Natural killer cell treated with Interleukin-12 subunit alpha and Interleukin-12 subunit beta and Interleukin-15 and Interleukin-18, amount 100 ng/mL, for 72 hours (primary cell): ENCODE results near the gene RPE65. TPM values are rescaled to one million over a fixed set of nuclear protein-coding genes. Genes with fewer than 3 reads are reported as not detected.
A peak's percentile ranks its signal among the peaks of the same experiment; 100 is the strongest.
"Not testable (repeated sequence)": the region's sequence is repeated elsewhere in the genome, so short reads cannot be mapped to it uniquely, and the experiment has no call there.

Source experiments
- ATAC-seq, 2 donors: fragments of 150-1000 bp; cut with Tn5 transposase in 1 of 2; sonication (Bioruptor Pico), chemical (Tn5 transposase) in 1 of 2; 2 replicates each; pipeline ENCODE4 v1.10.0; 2021
- DNase-seq: peaks from one replicate; pipeline ENCODE4 v3.0.0; 2022; ENCODE audit warnings: low spot score
- H3K27ac Mint-ChIP-seq, 2 donors: 1 replicate in 1 of 2; 2 replicates in 1 of 2; pipeline ENCODE4 v1.8.0; 2022; ENCODE audit warnings: mixed read lengths in 2 of 2, mild to moderate bottlenecking in 1 of 2, moderate library complexity in 1 of 2
- H3K27me3 Mint-ChIP-seq, 2 donors: 1 replicate in 1 of 2; 2 replicates in 1 of 2; pipeline ENCODE4 v1.8.0; 2022; ENCODE audit warnings: mixed read lengths in 2 of 2
- H3K36me3 Mint-ChIP-seq: one replicate; pipeline ENCODE4 v1.8.0; 2022; ENCODE audit warnings: mixed read lengths
- H3K4me1 Mint-ChIP-seq, 2 donors: 1 replicate in 1 of 2; 2 replicates in 1 of 2; pipeline ENCODE4 v1.8.0; 2022; ENCODE audit warnings: low read depth in 2 of 2, mixed read lengths in 2 of 2, mild to moderate bottlenecking in 1 of 2
- H3K4me3 Mint-ChIP-seq: one replicate; pipeline ENCODE4 v1.8.0; 2022; ENCODE audit warnings: mixed read lengths
- H3K9me3 Mint-ChIP-seq: 2 replicates; pipeline ENCODE4 v1.8.0; 2022; ENCODE audit warnings: mixed read lengths
- total RNA-seq, 2 donors: library from RNA; stranded (reverse); gene quantifications; one replicate each; pipeline ENCODE4 v1.2.3, GENCODE V29; 2022

RPE65 gene
- not detected for total RNA-seq

DNA sequence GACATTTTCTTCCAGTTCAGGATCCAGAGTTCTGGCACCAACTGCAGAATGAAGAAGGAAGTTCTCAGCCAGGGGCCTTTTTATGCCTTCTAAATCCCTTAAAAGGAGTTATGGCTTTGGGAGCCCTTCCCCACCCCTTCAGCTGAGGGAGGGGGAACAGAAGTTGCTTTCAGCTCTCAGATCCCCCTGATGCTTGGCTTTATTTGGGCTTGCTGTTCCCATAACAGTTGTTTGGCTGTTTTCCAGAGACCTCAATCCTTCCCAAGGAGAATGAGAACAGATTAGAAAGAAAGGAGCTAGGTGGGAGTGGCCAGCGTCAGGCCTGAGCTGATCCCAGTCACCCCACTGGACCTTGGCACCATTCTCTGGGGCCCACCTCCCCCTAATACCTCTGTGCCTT lies at the start of gene RPE65:
Gene RPE65 (minus strand): TSS at position 54 of the 400 bp plus-strand sequence. CDS start 49 bp downstream, at position 5.
- ATAC-seq, result no peak
- DNase-seq, result no peak
- H3K27me3 Mint-ChIP-seq, result no peaks in the 10 kb centered on the region
- H3K4me3 Mint-ChIP-seq, result no peak within 1 kb of the TSS
- peaks cover 3% of the 10 kb centered on the region for H3K9me3 Mint-ChIP-seq
- H3K27ac Mint-ChIP-seq, result no peak within 1 kb of the TSS
- H3K4me1 Mint-ChIP-seq, result peaks cover 0 to 3% of the 10 kb centered on the region in 2 donors
- H3K36me3 Mint-ChIP-seq, result no peaks in the 10 kb centered on the region

DNA sequence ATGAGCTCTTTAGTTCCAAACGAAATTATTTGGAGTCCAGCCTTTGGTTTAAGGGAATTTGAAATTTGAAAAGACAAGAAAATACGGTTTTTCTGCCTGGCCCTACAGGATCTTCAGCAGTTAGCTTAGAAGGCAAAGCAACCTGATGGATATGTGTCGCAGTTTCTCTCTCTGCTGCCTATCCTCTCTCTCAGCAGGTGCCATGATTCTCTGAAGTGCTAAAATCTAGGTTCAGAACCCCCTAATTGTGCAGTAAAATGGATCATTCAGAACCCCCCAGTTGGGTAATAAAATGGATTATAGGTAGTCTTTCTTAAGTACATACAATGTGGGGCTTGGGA lies 47.6 kb upstream of the RPE65 start:
- Mint-ChIP-seq H3K36me3 (peaks cover 6% of the 10 kb centered on the region), H3K4me3 (peak overlapping the region; percentile 82), H3K27me3 (peaks cover 0 to 4% of the 10 kb centered on the region in 2 donors), H3K27ac (peak overlapping the region; percentile 43 to 78), H3K9me3 (no peaks in the 10 kb centered on the region), H3K4me1 (peaks cover 24% of the 10 kb centered on the region in 2 donors)
- ATAC-seq, result no peak
- no peak for DNase-seq

DNA sequence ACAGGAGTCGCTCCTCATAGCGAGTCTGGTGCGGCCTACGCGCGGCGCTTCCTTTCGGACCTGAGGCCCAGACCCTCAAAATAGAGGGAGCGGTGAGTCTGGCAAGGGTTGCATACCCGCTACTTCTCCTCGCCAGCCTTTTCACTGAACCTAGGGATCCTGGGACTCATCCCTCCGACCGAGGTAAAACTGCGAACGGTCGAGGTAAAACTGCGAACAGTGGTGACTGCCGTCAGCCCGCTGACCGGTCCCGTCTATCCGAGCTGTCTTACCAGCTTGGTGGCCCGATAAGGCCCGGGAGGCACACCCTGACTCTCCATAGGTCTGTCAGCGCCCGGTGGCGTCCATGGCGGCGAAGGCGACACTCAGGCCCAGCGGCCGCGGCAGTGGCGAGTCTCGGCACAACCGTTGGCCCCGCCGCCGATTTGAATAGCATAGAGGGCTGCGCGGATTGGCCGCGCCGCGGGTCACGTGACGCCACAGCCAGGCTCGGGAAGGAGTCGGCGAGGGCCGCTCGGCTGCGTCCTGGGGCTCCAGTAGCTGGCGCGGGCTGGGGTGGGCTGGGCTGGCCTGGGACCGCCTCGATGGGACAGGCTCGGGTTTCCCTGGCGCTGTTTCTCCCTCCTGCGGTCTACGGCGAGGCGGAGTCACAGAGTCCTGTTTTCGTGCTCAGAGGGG lies 47.1 kb upstream of the RPE65 start, which contains the start of gene DEPDC1:
Gene DEPDC1 (minus strand): TSS at position 403 of the 678 bp plus-strand sequence. CDS start 83 bp downstream, at position 320.
- no peaks in the 10 kb centered on the region for H3K9me3 Mint-ChIP-seq
- DNase-seq, result peak; percentile 89
- peak; percentile 98 to 99 for ATAC-seq
- H3K27ac Mint-ChIP-seq, result peak within 1 kb of the TSS; percentile 58 to 78
- H3K36me3 Mint-ChIP-seq, result peaks cover 6% of the 10 kb centered on the region
- peaks cover 0 to 4% of the 10 kb centered on the region in 2 donors for H3K27me3 Mint-ChIP-seq
- H3K4me1 Mint-ChIP-seq, result peaks cover 24% of the 10 kb centered on the region in 2 donors
- peak within 1 kb of the TSS; percentile 82 for H3K4me3 Mint-ChIP-seq

DNA sequence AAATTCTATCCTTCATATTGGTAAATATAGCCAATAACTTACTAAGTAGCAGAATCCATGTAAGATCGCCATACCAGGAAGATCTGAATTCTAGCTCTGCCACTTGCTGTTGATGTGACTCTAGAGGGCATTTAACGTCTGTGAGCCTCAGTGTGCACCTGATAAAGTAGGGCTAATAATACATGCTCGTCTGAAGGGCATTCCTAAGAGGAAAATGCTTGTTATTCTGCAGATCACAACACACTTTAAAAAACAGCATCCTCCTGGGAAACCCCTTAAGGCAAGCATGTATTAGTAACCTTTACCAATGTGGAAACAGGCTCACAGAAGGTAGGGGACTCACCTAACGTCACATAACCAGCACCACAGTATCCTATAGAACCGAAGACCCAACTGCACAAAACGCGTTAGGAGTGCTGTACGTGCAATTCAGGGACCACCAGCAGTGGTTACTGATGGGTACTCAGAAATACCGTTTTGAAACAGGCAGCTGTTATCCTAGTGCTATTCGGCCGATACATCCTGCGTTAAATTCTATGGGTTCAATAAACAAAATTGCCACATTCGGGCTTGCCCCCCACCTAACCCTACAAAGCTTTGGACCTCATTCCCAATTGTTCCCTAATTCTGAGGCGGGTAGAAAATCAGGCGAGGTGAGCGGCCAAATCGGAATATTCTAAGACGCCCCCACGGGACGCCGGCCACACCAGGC lies 46.4 kb upstream of the RPE65 start:
- H3K27me3 Mint-ChIP-seq, result peaks cover 0 to 2% of the 10 kb centered on the region in 2 donors
- peak overlapping the region; percentile 58 to 78 for H3K27ac Mint-ChIP-seq
- ATAC-seq (no peak), DNase-seq (no peak)
- peaks cover 24% of the 10 kb centered on the region in 2 donors for H3K4me1 Mint-ChIP-seq
- H3K9me3 Mint-ChIP-seq, result no peaks in the 10 kb centered on the region
- peaks cover 7% of the 10 kb centered on the region for H3K36me3 Mint-ChIP-seq
- peak overlapping the region; percentile 82 for H3K4me3 Mint-ChIP-seq

DNA sequence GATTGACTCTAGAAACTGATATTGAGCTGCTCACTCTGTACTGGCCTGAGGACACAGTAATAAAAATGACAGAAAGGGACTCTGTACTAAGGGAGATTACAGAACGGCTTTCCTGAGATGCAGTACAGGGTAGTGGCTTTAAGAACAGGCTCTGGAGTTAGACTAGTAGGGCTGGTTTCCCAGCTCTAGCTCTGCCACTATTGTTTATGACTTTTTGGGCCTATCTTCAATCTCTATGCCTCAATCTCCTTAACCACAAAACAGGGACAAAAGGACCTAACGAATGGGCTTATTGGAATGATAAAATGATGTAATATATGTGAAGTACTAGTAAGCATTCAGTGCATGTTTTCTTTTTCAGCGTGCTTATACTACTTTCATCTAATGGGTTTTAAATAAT lies 45.8 kb upstream of the RPE65 start:
- Mint-ChIP-seq H3K9me3 (no peaks in the 10 kb centered on the region), H3K4me1 (peaks cover 24% of the 10 kb centered on the region in 2 donors), H3K27ac (no peak overlapping the region), H3K4me3 (peak overlapping the region; percentile 82), H3K27me3 (peaks cover 0 to 2% of the 10 kb centered on the region in 2 donors), H3K36me3 (peaks cover 12% of the 10 kb centered on the region)
- DNase-seq (no peak), ATAC-seq (no peak)

DNA sequence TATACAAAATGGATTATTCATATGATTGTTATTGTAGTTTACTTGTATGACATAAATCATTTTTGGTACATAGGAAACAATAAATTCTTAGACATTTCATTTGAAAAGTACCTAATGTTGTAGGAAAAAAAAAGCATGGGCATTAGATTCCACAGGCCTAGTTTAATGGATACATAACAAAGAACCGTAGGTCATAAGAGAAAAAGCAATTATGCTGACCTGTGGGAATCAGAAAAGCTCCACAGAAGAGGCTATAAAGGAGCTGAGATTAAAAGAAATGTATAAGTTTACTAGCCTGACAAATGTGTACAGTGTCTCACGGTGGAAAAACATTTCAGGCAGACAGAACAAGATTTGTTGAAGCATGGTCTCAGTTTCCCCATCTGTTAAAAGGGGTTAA lies 43.4 kb upstream of the RPE65 start:
- peaks cover 19 to 24% of the 10 kb centered on the region in 2 donors for H3K4me1 Mint-ChIP-seq
- no peaks in the 10 kb centered on the region for H3K27me3 Mint-ChIP-seq
- H3K36me3 Mint-ChIP-seq, result peaks cover 18% of the 10 kb centered on the region
- H3K4me3 Mint-ChIP-seq, result no peak overlapping the region
- ATAC-seq (no peak), DNase-seq (no peak)
- H3K27ac Mint-ChIP-seq, result no peak overlapping the region
- H3K9me3 Mint-ChIP-seq, result no peaks in the 10 kb centered on the region

DNA sequence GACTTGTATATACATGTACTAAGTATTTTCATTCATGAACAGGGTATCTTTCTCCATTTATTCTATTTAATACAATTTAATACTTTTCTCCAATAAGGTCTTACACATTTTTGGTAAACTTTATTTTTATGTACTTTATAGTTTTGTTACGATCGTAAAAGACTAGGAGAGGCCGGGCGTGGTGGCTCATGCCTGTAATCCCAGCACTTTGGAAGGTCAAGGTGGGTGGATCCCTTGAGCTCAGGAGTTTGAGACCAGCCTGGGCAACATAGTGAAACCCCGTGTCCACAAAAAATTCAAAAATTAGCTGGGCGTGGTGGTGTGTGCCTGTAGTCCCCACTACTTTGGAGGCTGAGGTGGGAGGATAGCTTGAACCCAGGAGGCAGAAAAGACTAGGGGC lies 42.5 kb upstream of the RPE65 start:
- H3K27me3 Mint-ChIP-seq, DNase-seq, H3K27ac Mint-ChIP-seq, H3K4me3 Mint-ChIP-seq, H3K9me3 Mint-ChIP-seq, ATAC-seq: not testable (repeated sequence)
- Mint-ChIP-seq H3K36me3 (peaks cover 18% of the 10 kb centered on the region), H3K4me1 (peaks cover 13 to 16% of the 10 kb centered on the region in 2 donors)

DNA sequence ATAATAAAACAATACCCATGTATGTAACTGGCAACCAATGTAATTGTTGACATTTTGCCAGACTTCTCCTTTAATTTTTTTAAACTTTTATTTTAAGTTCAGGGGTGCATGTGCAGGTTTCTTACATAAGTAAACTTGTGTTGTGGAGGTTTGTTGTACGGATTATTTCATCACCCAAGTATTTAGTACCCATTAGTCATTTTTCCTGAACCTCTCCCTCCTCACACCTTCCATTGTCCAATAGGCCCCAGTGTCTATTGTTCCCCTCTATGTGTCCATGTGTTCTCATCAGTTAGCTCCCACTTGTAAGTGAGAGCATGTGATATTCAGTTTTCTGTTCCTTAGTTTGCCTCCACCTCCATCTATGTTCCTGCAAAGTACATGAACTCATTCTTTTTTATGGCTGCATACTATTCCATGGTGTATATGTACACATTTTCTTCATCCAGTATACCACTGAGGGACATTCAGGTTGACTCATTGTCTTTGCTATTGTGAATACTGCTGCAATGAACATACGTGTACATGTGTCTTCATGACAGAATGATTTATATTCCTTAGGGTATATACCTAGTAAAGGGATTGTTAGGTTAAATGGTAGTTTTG lies 40.4 kb upstream of the RPE65 start:
- H3K9me3 Mint-ChIP-seq, result no peaks in the 10 kb centered on the region
- DNase-seq, result no peak

DNA sequence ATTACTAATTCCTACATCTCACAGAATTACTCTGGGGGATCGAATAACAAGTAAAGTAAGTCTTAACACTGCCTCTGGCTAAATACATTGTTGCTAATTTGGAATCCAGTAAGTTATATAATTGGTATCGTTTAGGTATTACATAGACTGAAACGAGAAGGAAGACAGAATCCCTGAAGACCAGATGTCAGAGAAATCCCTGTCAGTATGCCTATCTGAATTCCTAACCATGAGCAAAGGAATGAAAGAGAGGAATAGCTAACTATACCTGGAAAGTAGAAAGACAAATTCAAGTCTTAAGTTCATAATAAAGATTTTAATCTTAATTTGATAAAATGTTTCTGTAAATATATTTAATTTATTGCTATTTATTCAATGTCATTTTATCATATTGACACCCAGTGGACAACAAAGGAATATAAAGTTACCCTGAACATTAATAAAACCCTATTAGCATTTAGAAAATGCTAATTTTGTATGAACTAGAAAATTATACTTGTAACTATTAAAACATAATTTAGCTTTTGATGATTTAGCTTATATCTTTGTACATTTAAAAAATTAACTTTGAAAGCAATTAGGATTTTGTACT lies 35.8 kb upstream of the RPE65 start:
- H3K36me3 Mint-ChIP-seq, result peaks cover 18% of the 10 kb centered on the region
- no peaks in the 10 kb centered on the region for H3K27me3 Mint-ChIP-seq
- H3K9me3 Mint-ChIP-seq, result no peaks in the 10 kb centered on the region
- ATAC-seq (no peak), DNase-seq (no peak)
- no peak overlapping the region for H3K27ac Mint-ChIP-seq
- H3K4me3 Mint-ChIP-seq, result no peak overlapping the region
- H3K4me1 Mint-ChIP-seq, result no peaks in the 10 kb centered on the region

More for the DNA sequence above, 40.4 kb upstream of the RPE65 start:
- Mint-ChIP-seq H3K4me1 (peaks cover 0 to 6% of the 10 kb centered on the region in 2 donors), H3K27me3 (no peaks in the 10 kb centered on the region), H3K4me3 (no peak overlapping the region), H3K36me3 (peaks cover 18% of the 10 kb centered on the region), H3K27ac (no peak overlapping the region)
- no peak for ATAC-seq

DNA sequence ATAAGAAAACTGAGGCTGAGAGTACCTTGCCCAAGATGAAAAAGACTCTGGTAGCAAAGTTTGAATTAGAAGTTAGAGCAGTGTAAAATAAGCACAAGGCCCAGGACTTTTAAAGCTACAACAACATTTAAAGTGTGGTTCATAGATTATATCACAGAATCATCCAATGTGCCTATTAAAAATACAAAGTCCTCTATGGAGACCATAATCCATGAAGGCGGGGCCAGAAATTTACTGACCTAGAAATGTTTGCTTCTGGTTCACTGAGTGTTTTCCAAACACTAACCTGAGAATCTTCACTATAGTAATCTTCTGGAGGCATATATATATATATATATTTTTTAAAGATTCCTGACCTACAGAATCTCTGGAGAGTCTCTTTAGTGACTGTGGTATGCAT lies 34.9 kb upstream of the RPE65 start:
- Mint-ChIP-seq H3K4me3 (no peak overlapping the region), H3K36me3 (peaks cover 13% of the 10 kb centered on the region), H3K27me3 (no peaks in the 10 kb centered on the region), H3K4me1 (peaks cover 0 to 3% of the 10 kb centered on the region in 2 donors), H3K9me3 (no peaks in the 10 kb centered on the region), H3K27ac (no peak overlapping the region)
- ATAC-seq (no peak), DNase-seq (no peak)

DNA sequence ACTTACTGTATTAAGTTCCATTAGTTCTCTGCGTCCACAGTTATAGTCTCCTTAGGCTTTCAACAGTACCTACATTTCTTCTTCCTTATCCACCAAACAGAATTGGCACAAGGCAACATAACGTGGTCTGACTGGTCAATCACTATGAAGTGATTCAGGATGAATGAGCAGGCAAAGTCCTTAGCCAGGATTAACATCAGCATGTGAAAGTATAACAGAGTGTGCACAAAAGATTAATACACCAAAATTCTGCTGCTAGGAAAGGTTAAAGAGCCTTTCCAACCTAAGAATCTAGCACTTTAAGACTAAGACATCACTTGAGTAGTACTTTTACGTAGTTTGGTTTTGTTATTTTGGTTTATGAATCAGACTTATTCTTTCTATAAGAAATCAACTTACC lies 31.3 kb upstream of the RPE65 start:
- DNase-seq (no peak), ATAC-seq (no peak)
- H3K4me1 Mint-ChIP-seq, result peaks cover 0 to 3% of the 10 kb centered on the region in 2 donors
- no peak overlapping the region for H3K4me3 Mint-ChIP-seq
- H3K27ac Mint-ChIP-seq, result no peak overlapping the region
- H3K9me3 Mint-ChIP-seq, result no peaks in the 10 kb centered on the region
- peaks cover 13% of the 10 kb centered on the region for H3K36me3 Mint-ChIP-seq
- H3K27me3 Mint-ChIP-seq, result no peaks in the 10 kb centered on the region

DNA sequence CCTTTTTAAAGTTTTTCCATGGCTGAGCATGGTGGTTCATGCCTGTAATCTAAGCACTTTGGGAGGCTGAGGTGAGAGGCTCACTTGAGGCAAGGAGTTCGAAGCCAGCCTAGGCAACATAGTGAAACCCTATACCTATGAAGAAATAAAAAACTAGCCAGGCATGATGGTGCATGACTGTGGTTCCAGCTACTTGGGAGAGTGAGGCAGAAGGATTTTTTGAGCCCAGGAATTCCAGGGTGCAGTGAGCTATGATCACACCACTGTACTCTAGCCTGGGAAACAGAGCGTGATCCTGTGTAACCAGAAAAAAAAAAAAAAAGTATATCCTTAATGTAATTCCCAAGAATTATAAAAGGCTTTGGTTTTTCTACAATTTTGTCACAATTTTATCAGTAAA lies 29.7 kb upstream of the RPE65 start:
- Mint-ChIP-seq H3K4me3 (no peak overlapping the region), H3K27ac (no peak overlapping the region), H3K27me3 (no peaks in the 10 kb centered on the region), H3K4me1 (peaks cover 0 to 3% of the 10 kb centered on the region in 2 donors), H3K36me3 (peaks cover 13% of the 10 kb centered on the region), H3K9me3 (no peaks in the 10 kb centered on the region)
- DNase-seq (no peak), ATAC-seq (no peak)

DNA sequence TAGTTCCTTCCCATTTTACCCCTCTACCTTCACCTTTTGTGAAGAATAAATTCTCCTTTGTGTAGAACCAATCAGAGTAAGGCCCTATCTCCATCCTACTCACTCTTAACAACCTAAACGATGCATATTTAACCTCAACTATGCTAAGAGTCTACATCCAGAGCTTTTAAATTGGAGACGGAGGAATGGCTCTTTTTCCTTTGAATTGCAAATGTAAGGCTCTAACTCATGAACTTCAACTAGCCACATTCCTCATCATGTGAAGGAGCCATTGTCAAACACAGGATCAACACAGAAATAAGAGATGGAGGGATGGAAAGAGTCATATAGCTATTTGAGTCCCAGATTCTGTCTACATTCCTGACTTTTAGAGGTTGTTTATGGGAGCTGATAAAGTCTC lies 28.9 kb upstream of the RPE65 start:
- Mint-ChIP-seq H3K4me1 (peaks cover 0 to 3% of the 10 kb centered on the region in 2 donors), H3K27ac (no peak overlapping the region), H3K27me3 (no peaks in the 10 kb centered on the region), H3K4me3 (no peak overlapping the region), H3K36me3 (peaks cover 15% of the 10 kb centered on the region), H3K9me3 (peaks cover 2% of the 10 kb centered on the region)
- ATAC-seq (no peak), DNase-seq (no peak)

DNA sequence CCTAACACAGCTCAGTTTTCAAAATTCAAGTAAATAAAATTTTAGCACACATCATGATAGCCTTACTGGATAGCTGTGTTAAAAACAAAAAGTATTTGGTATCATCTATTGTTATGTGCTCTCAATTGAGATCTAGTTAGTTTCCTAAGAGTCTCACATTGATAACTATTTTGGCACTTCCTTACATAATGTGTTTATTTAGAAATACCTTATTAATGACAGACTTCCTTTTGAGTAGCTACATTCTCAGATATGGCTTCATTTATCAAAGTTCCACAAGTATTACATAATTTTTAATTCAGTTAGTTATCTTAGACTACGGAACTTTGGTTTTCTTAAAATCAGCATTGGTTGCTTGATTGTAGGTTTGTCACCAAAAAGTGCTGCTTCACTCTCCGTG lies 26.9 kb upstream of the RPE65 start:
- not testable (repeated sequence) for ATAC-seq, H3K27me3 Mint-ChIP-seq, H3K36me3 Mint-ChIP-seq, H3K4me3 Mint-ChIP-seq, H3K4me1 Mint-ChIP-seq, DNase-seq, H3K9me3 Mint-ChIP-seq, H3K27ac Mint-ChIP-seq
